ENCODE data around the gene NUAK1. TPM values are rescaled to one million over a fixed set of nuclear protein-coding genes. Genes with fewer than 3 reads are reported as not detected.

Gene NUAK1
- total RNA-seq, 4 donors from 2014 or later = 9.4 to 56.8 (median 26.8) TPM

GRCh38 chr12:106160915-106161314 is 22.2 kb upstream of the NUAK1 start:
- no peak for DNase-seq
- intact Hi-C loops (cut with DNase I; ENCODE audit: low total_unique reads) = no loop called here
- Histone ChIP-seq H3K4me1 (no peaks in the 10 kb centered on the region), H3K27ac (no peak overlapping the region), H3K9me3 (no peaks in the 10 kb centered on the region), H3K4me3 (no peak overlapping the region), H3K36me3 (no peaks in the 10 kb centered on the region), H3K27me3 (no peaks in the 10 kb centered on the region)
- TF ChIP-seq CTCF (IDR thresholded peaks at IDR 0.05) = no peak
- TF ChIP-seq POLR2A (IDR thresholded peaks at IDR 0.05) = no peak

DNA sequence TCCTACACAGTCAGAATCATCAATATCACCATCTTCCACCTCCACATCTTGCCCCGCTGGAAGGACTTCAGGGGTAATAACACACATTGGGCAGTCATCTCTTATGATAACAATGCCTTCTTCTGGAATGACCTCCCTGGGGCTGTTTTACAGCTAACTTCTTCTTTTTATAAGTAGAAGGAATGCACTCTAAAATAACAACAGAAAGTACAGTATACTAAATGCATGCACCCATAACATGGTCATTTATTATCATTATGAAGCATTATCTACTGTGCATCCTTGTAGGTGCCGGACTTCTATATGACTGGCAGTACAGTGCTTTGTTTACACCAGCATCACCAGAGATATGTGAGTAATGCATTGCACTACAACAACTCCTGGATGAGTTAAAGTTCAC is 19.0 kb upstream of the NUAK1 start:
- Histone ChIP-seq H3K9me3 (no peaks in the 10 kb centered on the region), H3K27me3 (no peaks in the 10 kb centered on the region), H3K4me3 (no peak overlapping the region), H3K27ac (no peak overlapping the region), H3K36me3 (no peaks in the 10 kb centered on the region), H3K4me1 (no peaks in the 10 kb centered on the region)
- intact Hi-C loops (cut with DNase I; ENCODE audit: low total_unique reads) = no loop called here
- TF ChIP-seq CTCF (IDR thresholded peaks at IDR 0.05) (no peak), POLR2A (IDR thresholded peaks at IDR 0.05) (no peak)
- no peak for DNase-seq

DNA sequence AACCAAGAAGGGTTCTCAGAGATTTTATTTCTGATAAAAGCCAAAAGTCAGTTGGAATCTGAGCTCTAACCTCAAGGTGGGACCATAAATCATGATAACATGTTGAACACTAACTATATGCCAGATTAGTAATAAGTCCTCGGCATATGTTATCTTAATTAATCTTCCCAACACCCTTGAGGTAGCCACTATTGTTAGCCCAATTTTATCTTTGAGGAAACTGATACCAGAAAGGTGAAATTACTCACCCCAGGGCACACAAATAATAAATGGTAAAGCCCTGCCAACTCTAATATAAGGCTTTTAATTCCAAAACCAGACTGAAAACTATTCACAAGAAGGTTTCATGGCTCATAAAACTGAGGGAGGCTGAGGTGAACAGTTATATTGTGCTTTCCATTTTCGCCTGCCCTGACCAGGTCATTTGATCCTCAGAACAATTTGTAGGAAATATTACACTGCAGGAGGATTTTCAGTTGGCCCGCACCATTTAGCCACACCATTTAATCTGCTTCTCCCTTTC is 16.1 kb upstream of the NUAK1 start:
- DNase-seq = no peak
- H3K4me3 ChIP-seq = no peak overlapping the region
- H3K9me3 ChIP-seq = no peaks in the 10 kb centered on the region
- H3K4me1 ChIP-seq = no peaks in the 10 kb centered on the region
- H3K36me3 ChIP-seq = no peaks in the 10 kb centered on the region
- intact Hi-C loops (cut with DNase I; ENCODE audit: low total_unique reads) = no loop called here
- no peak for TF ChIP-seq POLR2A (IDR thresholded peaks at IDR 0.05)
- no peak for TF ChIP-seq CTCF (IDR thresholded peaks at IDR 0.05)
- H3K27me3 ChIP-seq = no peaks in the 10 kb centered on the region
- no peak overlapping the region for H3K27ac ChIP-seq

GRCh38 chr12:106152334-106152733 is 13.6 kb upstream of the NUAK1 start:
- intact Hi-C loops (cut with DNase I; ENCODE audit: low total_unique reads) = no loop called here
- Histone ChIP-seq H3K9me3 (no peaks in the 10 kb centered on the region), H3K4me3 (no peak overlapping the region), H3K27me3 (no peaks in the 10 kb centered on the region), H3K27ac (no peak overlapping the region), H3K4me1 (no peaks in the 10 kb centered on the region), H3K36me3 (no peaks in the 10 kb centered on the region)
- DNase-seq = no peak
- TF ChIP-seq POLR2A (IDR thresholded peaks at IDR 0.05) = no peak
- TF ChIP-seq CTCF (IDR thresholded peaks at IDR 0.05) = no peak

DNA sequence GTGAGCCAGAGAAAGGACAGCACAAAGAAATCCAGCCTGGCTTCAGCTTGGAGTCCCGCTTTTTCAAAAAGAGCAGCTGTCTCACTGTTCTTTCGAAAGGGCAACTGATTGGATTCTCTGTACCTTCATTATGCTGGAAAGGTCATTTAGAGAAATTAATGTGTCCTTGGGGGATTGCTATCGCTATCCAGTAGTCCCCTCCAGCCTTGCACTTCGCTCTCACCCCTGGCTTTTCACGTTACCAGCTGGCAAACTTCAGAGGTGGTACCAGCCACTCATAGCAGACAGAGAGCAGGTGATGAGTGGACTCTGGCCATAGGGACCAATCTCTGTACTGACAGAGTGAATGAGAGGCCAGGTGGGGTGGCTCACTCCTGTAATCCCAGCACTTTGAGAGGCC is 11.8 kb upstream of the NUAK1 start:
- no peaks in the 10 kb centered on the region for H3K27me3 ChIP-seq
- H3K36me3 ChIP-seq = no peaks in the 10 kb centered on the region
- no peaks in the 10 kb centered on the region for H3K4me1 ChIP-seq
- H3K9me3 ChIP-seq = no peaks in the 10 kb centered on the region
- intact Hi-C loops (cut with DNase I; ENCODE audit: low total_unique reads) = no loop called here
- no peak for DNase-seq
- H3K27ac ChIP-seq = no peak overlapping the region
- no peak for TF ChIP-seq POLR2A (IDR thresholded peaks at IDR 0.05)
- no peak for TF ChIP-seq CTCF (IDR thresholded peaks at IDR 0.05)
- no peak overlapping the region for H3K4me3 ChIP-seq
